CD14-positive monocyte (primary cell): Measurements from ENCODE around the gene CRADD. TPM values are rescaled to one million over a fixed set of nuclear protein-coding genes. Genes with fewer than 3 reads are reported as not detected.

ENCODE experiments used
- DNase-seq, 3 donors: peaks; one replicate each; pipeline ENCODE4 v3.0.0-alpha.2; 2011 to 2022
- H2AFZ ChIP-seq: 2 replicates; pipeline ENCODE4 v1.6.0; 2012; ENCODE audit warnings: mild to moderate bottlenecking, low read depth, low read length, inconsistent platforms; ENCODE audit not compliant: insufficient read depth, poor library complexity, severe bottlenecking
- H3K27ac ChIP-seq, 2 donors: 1 replicate in 1 of 2; 2 replicates in 1 of 2; pipeline ENCODE4 v1.5.1; 2012 to 2013; ENCODE audit warnings: low read length in 2 of 2, control low read depth in 1 of 2, inconsistent platforms in 1 of 2, low read depth in 1 of 2, mild to moderate bottlenecking in 1 of 2
- H3K27me3 ChIP-seq, 2 donors: one replicate each; pipeline versions ENCODE4 v1.6.0 to v1.6.1; 2011 to 2013; ENCODE audit warnings: low read length in 2 of 2; ENCODE audit not compliant: control insufficient read depth in 2 of 2, insufficient read depth in 2 of 2
- H3K36me3 ChIP-seq, 2 donors: replicated peaks in 1 of 2; 1 replicate in 1 of 2; 2 replicates in 1 of 2; pipeline versions ENCODE4 v1.5.1 to v1.6.1; 2012 to 2013; ENCODE audit warnings: low read length in 2 of 2, control low read depth in 1 of 2, inconsistent platforms in 1 of 2, mild to moderate bottlenecking in 1 of 2; ENCODE audit not compliant: insufficient read depth in 2 of 2, control insufficient read depth in 1 of 2
- H3K4me1 ChIP-seq, 2 donors: 1 replicate in 1 of 2; 2 replicates in 1 of 2; pipeline versions ENCODE4 v1.5.1 to v1.6.1; 2012 to 2013; ENCODE audit warnings: low read length in 2 of 2, control low read depth in 1 of 2, inconsistent platforms in 1 of 2, mild to moderate bottlenecking in 1 of 2, moderate library complexity in 1 of 2; ENCODE audit not compliant: insufficient read depth in 2 of 2, control insufficient read depth in 1 of 2
- H3K4me2 ChIP-seq: replicated peaks from 2 replicates; pipeline ENCODE3; 2012; ENCODE audit warnings: low read length, moderate library complexity, mild to moderate bottlenecking; ENCODE audit not compliant: poor library complexity, severe bottlenecking; ENCODE audit errors: extremely low read depth
- H3K4me3 ChIP-seq, 3 experiments: fragments of 200-600 bp in 1 of 3; sonication (generic) in 1 of 3; replicated peaks in 1 of 3; 1 replicate in 2 of 3; 2 replicates in 1 of 3; pipeline ENCODE4 v1.5.1; 2011 to 2013; ENCODE audit warnings: low read length in 3 of 3, mild to moderate bottlenecking in 3 of 3, control low read depth in 2 of 3, low read depth in 2 of 3, inconsistent platforms in 1 of 3, moderate library complexity in 1 of 3
- H3K79me2 ChIP-seq: 2 replicates; pipeline ENCODE4 v1.6.0; 2012; ENCODE audit warnings: mild to moderate bottlenecking, control low read depth, inconsistent platforms, low read length, moderate library complexity; ENCODE audit not compliant: insufficient read depth
- H3K9ac ChIP-seq: 2 replicates; pipeline ENCODE4 v1.6.0; 2017; ENCODE audit warnings: low read length, mild to moderate bottlenecking; ENCODE audit not compliant: insufficient read depth, poor library complexity, severe bottlenecking
- H3K9me3 ChIP-seq, 2 donors: replicated peaks in 1 of 2; 1 replicate in 1 of 2; 2 replicates in 1 of 2; pipeline versions ENCODE4 v1.5.1 to v1.6.1; 2012 to 2013; ENCODE audit warnings: low read length in 2 of 2, control low read depth in 1 of 2; ENCODE audit not compliant: control insufficient read depth in 1 of 2, insufficient read depth in 1 of 2
- H4K20me1 ChIP-seq: 2 replicates; pipeline ENCODE4 v1.6.0; 2012; ENCODE audit warnings: mild to moderate bottlenecking, low read length, control low read depth, moderate library complexity; ENCODE audit not compliant: insufficient read depth
- H3K27ac Mint-ChIP-seq, 7 donors: one replicate each; pipeline ENCODE4 v1.8.0; 2020; ENCODE audit warnings: mild to moderate bottlenecking in 7 of 7, mixed read lengths in 7 of 7, moderate library complexity in 6 of 7, inconsistent platforms in 2 of 7
- H3K27me3 Mint-ChIP-seq, 3 donors: one replicate each; pipeline ENCODE4 v1.8.0; 2021 to 2022; ENCODE audit warnings: low read depth in 3 of 3, mild to moderate bottlenecking in 3 of 3, mixed read lengths in 3 of 3, moderate library complexity in 3 of 3, inconsistent platforms in 1 of 3
- H3K36me3 Mint-ChIP-seq, 2 donors: one replicate each; pipeline ENCODE4 v1.8.0; 2020; ENCODE audit warnings: mixed read lengths in 2 of 2, inconsistent platforms in 1 of 2, mild to moderate bottlenecking in 1 of 2
- H3K4me1 Mint-ChIP-seq: one replicate; pipeline ENCODE4 v1.8.0; 2020; ENCODE audit warnings: mild to moderate bottlenecking, mixed read lengths
- H3K4me3 Mint-ChIP-seq, 2 donors: one replicate each; pipeline ENCODE4 v1.8.0; 2020; ENCODE audit warnings: mild to moderate bottlenecking in 2 of 2, mixed read lengths in 2 of 2, moderate library complexity in 1 of 2
- H3K9me3 Mint-ChIP-seq, 7 donors: one replicate each; pipeline ENCODE4 v1.8.0; 2020 to 2022; ENCODE audit warnings: mixed read lengths in 7 of 7, mild to moderate bottlenecking in 6 of 7, moderate library complexity in 6 of 7, inconsistent platforms in 2 of 7
- CTCF ChIP-seq: fragments of 200-600 bp; IDR thresholded peaks from one replicate; pipeline ENCODE4 v1.8.0; 2022; ENCODE audit warnings: antibody characterized with exemption, mild to moderate bottlenecking
- WGBS: methylation state at CpG from one replicate; pipeline ENCODE4 v1.1.5; 2013; ENCODE audit warnings: missing lambda C conversion rate; ENCODE audit not compliant: insufficient coverage; 5-methylcytosine and 5-hydroxymethylcytosine counted together
- intact Hi-C, 2 donors: fragments of 100-400 bp; cut with micrococcal nuclease; formaldehyde crosslinking; loops; one replicate each; pipeline versions ENCODE4 v1.15.0 to v1.15.1; 2023
- polyA plus RNA-seq, 3 donors: library from polyadenylated mRNA; depleted of rRNA in 1 of 3; unstranded in 2 of 3; stranded (reverse) in 1 of 3; fragments of 300-500 nt in 2 of 3; fragments of >200 nt in 1 of 3; fragmentation: Illumina TruSeq in 2 of 3; gene quantifications; 1 replicate in 2 of 3; 2 replicates in 1 of 3; pipeline ENCODE4 v1.2.3, GENCODE V29; 2012 to 2021

The CRADD gene
- polyA plus RNA-seq, 3 donors = 5.6 to 12.2 (median 11.2) TPM

GRCh38 chr12:93702707-93703315, 25.6 kb downstream of the CRADD start:
- no peaks in the 10 kb centered on the region for H3K36me3 Mint-ChIP-seq
- H3K9me3 Mint-ChIP-seq = no peaks in the 10 kb centered on the region
- no peaks in the 10 kb centered on the region for H3K4me1 Mint-ChIP-seq
- WGBS = no CpG with 5 or more reads among the region's 3 CpGs
- Histone ChIP-seq H3K4me2 (no peak overlapping the region), H3K79me2 (no peaks in the 10 kb centered on the region), H3K4me3 (no peak overlapping the region), H3K9ac (no peak overlapping the region), H3K4me1 (no peaks in the 10 kb centered on the region), H3K9me3 (no peaks in the 10 kb centered on the region), H3K27ac (no peak overlapping the region), H4K20me1 (no peaks in the 10 kb centered on the region), H2AFZ (no peak overlapping the region), H3K27me3 (no peaks in the 10 kb centered on the region), H3K36me3 (no peaks in the 10 kb centered on the region)
- no peak for DNase-seq
- intact Hi-C loops = no loop called here
- no peak overlapping the region for H3K27ac Mint-ChIP-seq
- TF ChIP-seq CTCF = no peak
- peaks cover 0 to 6% (median 2%) of the 10 kb centered on the region in 3 donors for H3K27me3 Mint-ChIP-seq
- H3K4me3 Mint-ChIP-seq = no peak overlapping the region

- H3K36me3 ChIP-seq = no peaks in the 10 kb centered on the region
- TF ChIP-seq CTCF = no peak
- no peaks in the 10 kb centered on the region for H3K27me3 ChIP-seq
- no peaks in the 10 kb centered on the region for H4K20me1 ChIP-seq
- H3K4me2 ChIP-seq = no peak overlapping the region
- no peak overlapping the region for H3K4me3 ChIP-seq
- H3K4me1 ChIP-seq = no peaks in the 10 kb centered on the region
- peaks cover 0 to 3% (median 0%) of the 10 kb centered on the region in 7 donors for H3K9me3 Mint-ChIP-seq
- H3K27ac Mint-ChIP-seq = no peak overlapping the region
- H3K9ac ChIP-seq = no peak overlapping the region
- no peak overlapping the region for H3K4me3 Mint-ChIP-seq
- H3K9me3 ChIP-seq = peaks cover 0 to 5% of the 10 kb centered on the region in 2 donors
- no peak overlapping the region for H3K27ac ChIP-seq
- no peaks in the 10 kb centered on the region for H3K36me3 Mint-ChIP-seq
- no peaks in the 10 kb centered on the region for H3K79me2 ChIP-seq
- peaks cover 0 to 6% (median 2%) of the 10 kb centered on the region in 3 donors for H3K27me3 Mint-ChIP-seq
- H3K4me1 Mint-ChIP-seq = no peaks in the 10 kb centered on the region
- no peak overlapping the region for H2AFZ ChIP-seq
- no peak for DNase-seq
- intact Hi-C loops = no loop called here
These were observed 26.9 kb downstream of the CRADD start for GRCh38 chr12:93704122-93704521.
